VCaP (cell line): Measurements from ENCODE around the gene IGDCC3.

Source experiments
- H3K27ac ChIP-seq: fragments of 450-650 bp; 2 replicates; pipeline ENCODE4 v1.5.1; 2017
- CTCF ChIP-seq: fragments of 450-650 bp; conservative IDR thresholded peaks from 2 replicates; pipeline ENCODE4 v1.5.1; 2017; ENCODE audit warnings: mild to moderate bottlenecking, moderate library complexity

Gene IGDCC3

GRCh38 chr15:65396965-65397317 lies 19.1 kb upstream of the IGDCC3 start:
- H3K27ac ChIP-seq: no peak overlapping the region
- TF ChIP-seq CTCF: no peak

- TF ChIP-seq CTCF: no peak
Measured at GRCh38 chr15:65396283-65396964, 18.6 kb upstream of the IGDCC3 start.

GRCh38 chr15:65395567-65396202 lies 17.9 kb upstream of the IGDCC3 start:
- no peak overlapping the region for H3K27ac ChIP-seq
- TF ChIP-seq CTCF: no peak

More at GRCh38 chr15:65396283-65396964, 18.6 kb upstream of the IGDCC3 start:
- no peak overlapping the region for H3K27ac ChIP-seq

GRCh38 chr15:65394936-65395335 lies 17.1 kb upstream of the IGDCC3 start:
- no peak overlapping the region for H3K27ac ChIP-seq
- TF ChIP-seq CTCF: no peak

- no peak overlapping the region for H3K27ac ChIP-seq
- no peak for TF ChIP-seq CTCF
Measured at GRCh38 chr15:65394280-65394789, 16.5 kb upstream of the IGDCC3 start.

- TF ChIP-seq CTCF: no peak
- no peak overlapping the region for H3K27ac ChIP-seq
Measured at GRCh38 chr15:65393557-65393956, 15.8 kb upstream of the IGDCC3 start.

GRCh38 chr15:65393091-65393490 lies 15.3 kb upstream of the IGDCC3 start:
- TF ChIP-seq CTCF: no peak
- no peak overlapping the region for H3K27ac ChIP-seq
